Measurements from ENCODE around the gene LOC101059915.
"Not testable (repeated sequence)": the region's sequence is repeated elsewhere in the genome, so short reads cannot be mapped to it uniquely, and the experiment has no call there.

LOC101059915 gene

GRCh38 chrX:71677195-71677594 is 9.8 kb downstream of the LOC101059915 start:
- H3K9me3 ChIP-seq (ENCODE audit: control insufficient read depth, low read length), result not testable (repeated sequence)

GRCh38 chrX:71679575-71680207 is 12.3 kb downstream of the LOC101059915 start:
- no peak overlapping the region for H3K4me3 Mint-ChIP-seq
- no peaks in the 10 kb centered on the region for H3K9me3 ChIP-seq (ENCODE audit: control insufficient read depth, low read length)
- H3K4me1 ChIP-seq (ENCODE audit: control insufficient read depth, insufficient read depth, low read length), result no peaks in the 10 kb centered on the region
- H3K27me3 Mint-ChIP-seq (ENCODE audit: insufficient read depth), result no peaks in the 10 kb centered on the region
- WGBS, 2 experiments (ENCODE audit: insufficient coverage in 1 of 2, insufficient read length in 1 of 2), result 75 to 93% methylated on average over 1 to 4 of the region's 4 CpGs
- H3K9me3 Mint-ChIP-seq, result peaks cover 50% of the 10 kb centered on the region
- no peak for DNase-seq
- no peak for TF ChIP-seq CTCF (conservative IDR thresholded peaks at IDR 0.05)
- H3K36me3 ChIP-seq (ENCODE audit: control insufficient read depth, insufficient read depth, low read length), result no peaks in the 10 kb centered on the region
- no peaks in the 10 kb centered on the region for H3K4me1 Mint-ChIP-seq
- H3K4me3 ChIP-seq (ENCODE audit: low read length), result no peak overlapping the region
- no peak overlapping the region for H3K27ac Mint-ChIP-seq
- no peak overlapping the region for H3K9ac ChIP-seq (ENCODE audit: extremely low read depth, low read length, poor library complexity, severe bottlenecking)
- H3K36me3 Mint-ChIP-seq (ENCODE audit: low read depth), result no peaks in the 10 kb centered on the region
- H3K27me3 ChIP-seq (ENCODE audit: control insufficient read depth, insufficient read depth, low read length, poor library complexity, severe bottlenecking), result no peaks in the 10 kb centered on the region
- H3K27ac ChIP-seq (ENCODE audit: low read depth, low read length), result no peak overlapping the region

More at GRCh38 chrX:71677195-71677594, 9.8 kb downstream of the LOC101059915 start:
- H3K27me3 ChIP-seq (ENCODE audit: control insufficient read depth, insufficient read depth, low read length, poor library complexity, severe bottlenecking); DNase-seq; H3K27ac ChIP-seq (ENCODE audit: low read depth, low read length); H3K36me3 Mint-ChIP-seq (ENCODE audit: low read depth); H3K4me1 ChIP-seq (ENCODE audit: control insufficient read depth, insufficient read depth, low read length); H3K9ac ChIP-seq (ENCODE audit: extremely low read depth, low read length, poor library complexity, severe bottlenecking); H3K4me3 ChIP-seq (ENCODE audit: low read length); H3K27me3 Mint-ChIP-seq (ENCODE audit: insufficient read depth); H3K4me3 Mint-ChIP-seq; H3K36me3 ChIP-seq (ENCODE audit: control insufficient read depth, insufficient read depth, low read length); H3K27ac Mint-ChIP-seq; H3K4me1 Mint-ChIP-seq: not testable (repeated sequence)
- peaks cover 68% of the 10 kb centered on the region for H3K9me3 Mint-ChIP-seq
- WGBS, 2 experiments (ENCODE audit: insufficient coverage in 1 of 2, insufficient read length in 1 of 2), result 100% methylated on average over 2 of the region's 6 CpGs; no CpG with 5 or more reads in 1 of the 2 experiments

GRCh38 chrX:71696641-71697465 is 29.5 kb downstream of the LOC101059915 start:
- H3K9ac ChIP-seq (ENCODE audit: extremely low read depth, low read length, poor library complexity, severe bottlenecking); DNase-seq; H3K4me1 Mint-ChIP-seq; H3K27me3 ChIP-seq (ENCODE audit: control insufficient read depth, insufficient read depth, low read length, poor library complexity, severe bottlenecking); H3K36me3 Mint-ChIP-seq (ENCODE audit: low read depth); H3K4me3 ChIP-seq (ENCODE audit: low read length); H3K27ac Mint-ChIP-seq; H3K27ac ChIP-seq (ENCODE audit: low read depth, low read length); H3K9me3 ChIP-seq (ENCODE audit: control insufficient read depth, low read length); H3K36me3 ChIP-seq (ENCODE audit: control insufficient read depth, insufficient read depth, low read length); H3K4me3 Mint-ChIP-seq; H3K27me3 Mint-ChIP-seq (ENCODE audit: insufficient read depth); H3K4me1 ChIP-seq (ENCODE audit: control insufficient read depth, insufficient read depth, low read length); H3K9me3 Mint-ChIP-seq: not testable (repeated sequence)
- WGBS, 2 experiments (ENCODE audit: insufficient coverage in 1 of 2, insufficient read length in 1 of 2), result no CpG with 5 or more reads among the region's 24 CpGs

GRCh38 chrX:71697466-71698298 is 30.3 kb downstream of the LOC101059915 start:
- H3K36me3 ChIP-seq (ENCODE audit: control insufficient read depth, insufficient read depth, low read length); H3K4me1 Mint-ChIP-seq; H3K9ac ChIP-seq (ENCODE audit: extremely low read depth, low read length, poor library complexity, severe bottlenecking); H3K9me3 Mint-ChIP-seq; H3K27ac Mint-ChIP-seq; H3K27ac ChIP-seq (ENCODE audit: low read depth, low read length); H3K9me3 ChIP-seq (ENCODE audit: control insufficient read depth, low read length); H3K4me1 ChIP-seq (ENCODE audit: control insufficient read depth, insufficient read depth, low read length); H3K4me3 ChIP-seq (ENCODE audit: low read length); H3K36me3 Mint-ChIP-seq (ENCODE audit: low read depth); H3K4me3 Mint-ChIP-seq; DNase-seq; H3K27me3 Mint-ChIP-seq (ENCODE audit: insufficient read depth); H3K27me3 ChIP-seq (ENCODE audit: control insufficient read depth, insufficient read depth, low read length, poor library complexity, severe bottlenecking): not testable (repeated sequence)
- no CpG with 5 or more reads among the region's 17 CpGs for WGBS, 2 experiments (ENCODE audit: insufficient coverage in 1 of 2, insufficient read length in 1 of 2)

- not testable (repeated sequence) for H3K9me3 ChIP-seq (ENCODE audit: control insufficient read depth, low read length); H3K36me3 Mint-ChIP-seq (ENCODE audit: low read depth); H3K4me3 Mint-ChIP-seq; H3K9ac ChIP-seq (ENCODE audit: extremely low read depth, low read length, poor library complexity, severe bottlenecking); H3K27me3 Mint-ChIP-seq (ENCODE audit: insufficient read depth); H3K36me3 ChIP-seq (ENCODE audit: control insufficient read depth, insufficient read depth, low read length); H3K9me3 Mint-ChIP-seq; DNase-seq; H3K27ac Mint-ChIP-seq; H3K4me1 Mint-ChIP-seq; H3K4me1 ChIP-seq (ENCODE audit: control insufficient read depth, insufficient read depth, low read length); H3K4me3 ChIP-seq (ENCODE audit: low read length); H3K27ac ChIP-seq (ENCODE audit: low read depth, low read length); H3K27me3 ChIP-seq (ENCODE audit: control insufficient read depth, insufficient read depth, low read length, poor library complexity, severe bottlenecking)
- no CpG with 5 or more reads among the region's 12 CpGs for WGBS, 2 experiments (ENCODE audit: insufficient coverage in 1 of 2, insufficient read length in 1 of 2)
Measured at GRCh38 chrX:71698299-71699022, 31.1 kb downstream of the LOC101059915 start.
